Thoracic aorta (tissue), 2 donors: ENCODE measurements around the gene SYMPK. TPM values are rescaled to one million over a fixed set of nuclear protein-coding genes. Genes with fewer than 3 reads are reported as not detected.
"Not testable (repeated sequence)": the region's sequence is repeated elsewhere in the genome, so short reads cannot be mapped to it uniquely, and the experiment has no call there.

Source experiments
- ATAC-seq: fragments of 150-250 bp; one replicate; pipeline ENCODE4 v1.8.0; 2017; ENCODE audit warnings: low read depth; ENCODE audit not compliant: insufficient number of reproducible peaks, low FRiP score
- DNase-seq: peaks from one replicate; pipeline ENCODE4 v3.0.0-alpha.2; 2020; ENCODE audit warnings: low spot score
- H3K27ac ChIP-seq, 2 donors: fragments of 200-600 bp; sonication (generic); 1 replicate in 1 of 2; 2 replicates in 1 of 2; pipeline ENCODE4 v1.5.1; 2016; ENCODE audit warnings: mild to moderate bottlenecking in 2 of 2, moderate library complexity in 2 of 2
- H3K27me3 ChIP-seq: fragments of 200-600 bp; sonication (generic); replicated peaks from 2 replicates; pipeline ENCODE4 v1.6.0; 2016; ENCODE audit warnings: mild to moderate bottlenecking; ENCODE audit not compliant: insufficient read depth
- H3K36me3 ChIP-seq: fragments of 200-600 bp; sonication (generic); one replicate; pipeline ENCODE4 v1.5.1; 2016
- H3K4me1 ChIP-seq, 2 donors: fragments of 200-600 bp; sonication (generic); 1 replicate in 1 of 2; 2 replicates in 1 of 2; pipeline versions ENCODE4 v1.5.1 to v1.6.0; 2016; ENCODE audit warnings: low read depth in 2 of 2, mild to moderate bottlenecking in 1 of 2; ENCODE audit not compliant: control insufficient read depth in 1 of 2
- H3K4me3 ChIP-seq: fragments of 200-600 bp; sonication (generic); 2 replicates; pipeline ENCODE4 v1.5.1; 2016; ENCODE audit warnings: mild to moderate bottlenecking
- H3K9me3 ChIP-seq: fragments of 200-600 bp; sonication (generic); 2 replicates; pipeline ENCODE4 v1.5.1; 2016
- total RNA-seq, 2 donors: library from RNA; depleted of rRNA; stranded (reverse); fragments of >200 nt; gene quantifications; one replicate each; pipeline versions ENCODE4 v1.1.0 to v1.2.3, GENCODE V29; 2016
- TF ChIP-seq, protein P1 (sequence below): fragments of 200-600 bp; sonication (generic); IDR thresholded peaks from one replicate; pipeline ENCODE4 v1.5.1; 2019; ENCODE audit warnings: antibody characterized with exemption

The SYMPK gene
- total RNA-seq, 2 donors from 2014 or later = 48.8 to 84.7 TPM

DNA sequence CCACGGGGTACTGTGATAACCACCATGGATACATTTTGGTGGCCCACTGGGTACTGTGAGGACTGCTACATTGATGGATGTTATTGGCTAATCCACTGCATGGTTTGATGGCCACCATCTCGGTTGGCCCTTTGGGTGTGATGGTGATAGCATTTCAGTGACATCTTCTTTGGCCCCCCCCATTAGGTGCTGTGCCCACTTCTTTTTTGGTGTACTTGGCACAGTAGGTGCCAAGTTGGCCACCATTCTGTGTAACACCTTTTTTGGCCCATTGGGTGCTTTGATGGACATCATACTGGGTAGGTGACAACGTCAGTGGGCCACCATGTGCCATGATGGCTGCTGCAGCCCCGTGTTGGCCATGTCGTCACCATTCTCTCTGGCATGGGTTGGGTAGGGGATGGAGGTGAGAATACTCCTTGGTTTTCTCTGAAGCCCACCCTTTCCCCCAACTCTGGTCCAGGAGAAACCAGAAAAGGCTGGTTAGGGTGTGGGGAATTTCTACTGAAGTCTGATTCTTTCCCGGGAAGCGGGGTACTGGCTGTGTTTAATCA is 10.3 kb upstream of the SYMPK start:
- Histone ChIP-seq H3K27ac (no peak overlapping the region), H3K9me3 (no peaks in the 10 kb centered on the region), H3K27me3 (no peaks in the 10 kb centered on the region), H3K4me3 (no peak overlapping the region), H3K36me3 (no peaks in the 10 kb centered on the region), H3K4me1 (peaks cover 5 to 9% of the 10 kb centered on the region in 2 donors)
- DNase-seq (no peak), ATAC-seq (no peak)
- TF ChIP-seq, protein P1, sequence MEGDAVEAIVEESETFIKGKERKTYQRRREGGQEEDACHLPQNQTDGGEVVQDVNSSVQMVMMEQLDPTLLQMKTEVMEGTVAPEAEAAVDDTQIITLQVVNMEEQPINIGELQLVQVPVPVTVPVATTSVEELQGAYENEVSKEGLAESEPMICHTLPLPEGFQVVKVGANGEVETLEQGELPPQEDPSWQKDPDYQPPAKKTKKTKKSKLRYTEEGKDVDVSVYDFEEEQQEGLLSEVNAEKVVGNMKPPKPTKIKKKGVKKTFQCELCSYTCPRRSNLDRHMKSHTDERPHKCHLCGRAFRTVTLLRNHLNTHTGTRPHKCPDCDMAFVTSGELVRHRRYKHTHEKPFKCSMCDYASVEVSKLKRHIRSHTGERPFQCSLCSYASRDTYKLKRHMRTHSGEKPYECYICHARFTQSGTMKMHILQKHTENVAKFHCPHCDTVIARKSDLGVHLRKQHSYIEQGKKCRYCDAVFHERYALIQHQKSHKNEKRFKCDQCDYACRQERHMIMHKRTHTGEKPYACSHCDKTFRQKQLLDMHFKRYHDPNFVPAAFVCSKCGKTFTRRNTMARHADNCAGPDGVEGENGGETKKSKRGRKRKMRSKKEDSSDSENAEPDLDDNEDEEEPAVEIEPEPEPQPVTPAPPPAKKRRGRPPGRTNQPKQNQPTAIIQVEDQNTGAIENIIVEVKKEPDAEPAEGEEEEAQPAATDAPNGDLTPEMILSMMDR = no peak

- Histone ChIP-seq H3K27ac (no peak overlapping the region), H3K4me1 (peaks cover 5 to 9% of the 10 kb centered on the region in 2 donors), H3K4me3 (no peak overlapping the region), H3K27me3 (no peaks in the 10 kb centered on the region), H3K36me3 (no peaks in the 10 kb centered on the region), H3K9me3 (no peaks in the 10 kb centered on the region)
- no peak for DNase-seq
- TF ChIP-seq, protein P1 = no peak
- no peak for ATAC-seq
These were observed 9.4 kb upstream of the SYMPK start for GRCh38 chr19:45872095-45872919.

DNA sequence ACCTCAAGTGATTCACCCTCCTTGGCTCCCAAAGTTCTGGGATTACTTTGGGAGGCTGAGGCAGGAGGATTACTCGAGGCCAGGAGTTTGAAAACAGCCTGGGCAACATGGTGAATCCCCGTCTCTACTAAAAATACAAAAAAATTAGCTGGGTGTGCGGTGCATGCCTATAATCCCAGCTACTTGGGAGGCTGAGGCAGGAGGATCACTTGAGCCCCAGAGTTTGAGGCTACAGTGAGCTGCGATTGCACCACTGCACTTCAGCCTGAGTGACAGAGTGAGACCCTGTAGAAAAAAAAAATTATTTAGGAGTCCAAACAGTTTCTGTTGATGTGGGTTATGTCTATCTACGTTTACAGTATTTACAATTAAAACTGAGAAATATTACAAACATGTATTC is 7.9 kb upstream of the SYMPK start:
- DNase-seq = no peak
- TF ChIP-seq, protein P1 = no peak
- no peak overlapping the region for H3K4me3 ChIP-seq
- no peaks in the 10 kb centered on the region for H3K9me3 ChIP-seq
- ATAC-seq = no peak
- H3K27ac ChIP-seq = no peak overlapping the region
- no peaks in the 10 kb centered on the region for H3K27me3 ChIP-seq
- H3K4me1 ChIP-seq = no peaks in the 10 kb centered on the region
- no peaks in the 10 kb centered on the region for H3K36me3 ChIP-seq

DNA sequence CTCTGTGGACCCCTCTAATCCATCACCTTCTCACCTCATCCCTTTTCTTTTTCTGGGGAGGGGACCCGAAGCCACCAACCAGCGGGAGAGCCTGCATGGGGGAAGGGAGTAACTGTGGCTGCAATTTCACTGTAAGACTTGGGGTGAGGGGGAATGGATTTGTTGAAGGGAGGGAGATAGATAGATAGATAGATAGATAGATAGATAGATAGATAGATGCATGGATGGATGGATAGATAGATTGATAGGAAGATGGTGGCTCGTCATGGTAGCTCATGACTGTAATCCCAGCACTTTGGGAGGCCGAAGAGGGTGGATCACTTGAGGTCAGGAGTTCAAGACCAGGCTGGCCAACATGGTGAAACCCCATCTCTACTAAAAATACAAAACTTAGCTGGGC is 4.3 kb upstream of the SYMPK start:
- not testable (repeated sequence) for ATAC-seq, H3K36me3 ChIP-seq, H3K27me3 ChIP-seq, H3K9me3 ChIP-seq, H3K27ac ChIP-seq, DNase-seq, H3K4me3 ChIP-seq
- peaks cover 7 to 15% of the 10 kb centered on the region in 2 donors for H3K4me1 ChIP-seq

- no peaks in the 10 kb centered on the region for H3K36me3 ChIP-seq
- peaks cover 13 to 21% of the 10 kb centered on the region in 2 donors for H3K4me1 ChIP-seq
- H3K27ac ChIP-seq = no peak overlapping the region
- TF ChIP-seq, protein P1 = no peak
- H3K27me3 ChIP-seq = peaks cover 9% of the 10 kb centered on the region
- H3K4me3 ChIP-seq = no peak overlapping the region
- H3K9me3 ChIP-seq = no peaks in the 10 kb centered on the region
- ATAC-seq = no peak
- no peak for DNase-seq
These were observed 3.6 kb upstream of the SYMPK start for GRCh38 chr19:45866400-45867176.
